Activated CD8-positive, alpha-beta memory T cell treated with anti-CD3 and anti-CD28 coated beads for 36 hours (primary cell): ENCODE measurements around the gene ARL4D. TPM values are rescaled to one million over a fixed set of nuclear protein-coding genes. Genes with fewer than 3 reads are reported as not detected.

Source experiments
- CTCF ChIA-PET: fragments of 350-600 bp; sonication (Branson Sonifier 250); formaldehyde crosslinking; loops from one replicate; lab custom pipeline; 2021; ENCODE audit warnings: antibody characterized with exemption; lab: Charles Lee
- POLR2A ChIA-PET: fragments of 350-600 bp; sonication (Branson Sonifier 250); formaldehyde crosslinking; loops from one replicate; lab custom pipeline; 2021; ENCODE audit warnings: antibody characterized with exemption; lab: Charles Lee
- total RNA-seq, 2 experiments: library from RNA; stranded (reverse); gene quantifications; one replicate each; pipeline ENCODE4 v1.2.3, GENCODE V29; 2021

ARL4D gene
- total RNA-seq, 2 experiments from 2014 or later, result 2.2 to 2.6 TPM

DNA sequence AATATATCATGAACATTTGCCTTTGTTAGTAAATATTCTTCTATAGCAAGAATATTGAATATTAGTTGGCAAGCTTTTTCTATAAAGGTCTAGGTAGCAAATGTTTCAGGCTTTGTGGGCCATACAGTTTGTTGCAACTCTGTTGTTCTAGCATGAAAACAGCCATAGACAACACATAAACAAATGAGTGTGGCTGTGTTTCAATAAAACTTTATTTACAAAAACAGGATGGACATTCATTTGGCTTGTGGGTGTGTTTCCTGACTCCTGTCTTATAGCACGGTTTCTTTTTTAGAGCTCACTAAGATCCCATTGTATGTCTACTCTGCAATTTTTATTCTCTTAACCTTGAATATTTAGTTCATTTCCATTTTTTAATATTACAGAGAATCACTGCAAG is 39.0 kb downstream of the ARL4D start:
- ChIA-PET POLR2A (no interaction called here), CTCF (no interaction called here)

- ChIA-PET CTCF (no interaction called here), POLR2A (interaction anchor here (0.6 kb wide), 1 partner anchor 10 kb away, joined by 3 read pairs; no protein-coding TSS in a partner anchor)
These were observed 39.8 kb downstream of the ARL4D start for GRCh38 chr17:43438626-43439025.

GRCh38 chr17:43439041-43439440 is 40.2 kb downstream of the ARL4D start:
- ChIA-PET POLR2A (interaction anchor here (0.6 kb wide), 1 partner anchor 10 kb away, joined by 3 read pairs; no protein-coding TSS in a partner anchor), CTCF (interaction anchor here (0.5 to 0.7 kb wide), 2 partner anchors 119 to 552 kb away, joined by 3 to 5 read pairs; no protein-coding TSS in a partner anchor)

DNA sequence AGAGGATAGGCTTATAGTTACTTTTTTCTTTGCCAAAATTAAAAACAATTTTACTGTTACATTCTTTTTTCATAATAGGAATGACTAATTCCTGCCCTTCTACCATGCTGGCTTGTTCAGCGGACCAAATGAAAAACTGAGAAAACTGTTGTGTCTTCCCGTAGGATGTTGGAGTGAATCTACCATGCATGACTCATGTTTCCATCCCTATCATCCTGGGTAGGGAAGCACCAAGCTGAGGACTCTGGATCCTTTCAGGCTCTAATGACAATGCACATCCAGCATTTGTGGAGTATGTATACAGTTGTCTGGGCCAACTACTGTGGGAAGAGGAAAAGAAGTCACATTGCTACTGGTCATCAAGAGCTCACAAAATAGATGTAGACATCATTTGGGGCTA is 43.9 kb downstream of the ARL4D start:
- CTCF ChIA-PET, result no interaction called here
- POLR2A ChIA-PET, result no interaction called here

DNA sequence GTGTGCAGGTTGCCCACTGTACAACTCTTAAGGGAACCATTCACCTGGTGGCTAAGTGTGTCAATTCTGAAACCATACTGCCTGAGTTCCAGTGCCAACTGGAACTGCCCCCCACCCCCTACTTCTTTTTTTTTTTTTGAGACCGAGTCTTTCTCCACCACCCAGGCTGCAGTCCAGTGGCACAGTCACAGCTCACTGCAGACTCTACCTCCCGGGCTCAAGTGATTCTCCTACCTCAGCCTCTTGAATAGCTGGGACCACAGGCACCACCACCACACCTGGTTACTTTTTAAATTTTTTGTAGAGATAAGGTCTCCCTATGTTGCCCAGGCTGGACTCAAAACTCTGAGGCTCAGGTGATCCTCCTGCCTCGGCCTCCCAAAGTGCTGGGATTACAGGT is 44.6 kb downstream of the ARL4D start:
- POLR2A ChIA-PET, result no interaction called here
- CTCF ChIA-PET, result no interaction called here

DNA sequence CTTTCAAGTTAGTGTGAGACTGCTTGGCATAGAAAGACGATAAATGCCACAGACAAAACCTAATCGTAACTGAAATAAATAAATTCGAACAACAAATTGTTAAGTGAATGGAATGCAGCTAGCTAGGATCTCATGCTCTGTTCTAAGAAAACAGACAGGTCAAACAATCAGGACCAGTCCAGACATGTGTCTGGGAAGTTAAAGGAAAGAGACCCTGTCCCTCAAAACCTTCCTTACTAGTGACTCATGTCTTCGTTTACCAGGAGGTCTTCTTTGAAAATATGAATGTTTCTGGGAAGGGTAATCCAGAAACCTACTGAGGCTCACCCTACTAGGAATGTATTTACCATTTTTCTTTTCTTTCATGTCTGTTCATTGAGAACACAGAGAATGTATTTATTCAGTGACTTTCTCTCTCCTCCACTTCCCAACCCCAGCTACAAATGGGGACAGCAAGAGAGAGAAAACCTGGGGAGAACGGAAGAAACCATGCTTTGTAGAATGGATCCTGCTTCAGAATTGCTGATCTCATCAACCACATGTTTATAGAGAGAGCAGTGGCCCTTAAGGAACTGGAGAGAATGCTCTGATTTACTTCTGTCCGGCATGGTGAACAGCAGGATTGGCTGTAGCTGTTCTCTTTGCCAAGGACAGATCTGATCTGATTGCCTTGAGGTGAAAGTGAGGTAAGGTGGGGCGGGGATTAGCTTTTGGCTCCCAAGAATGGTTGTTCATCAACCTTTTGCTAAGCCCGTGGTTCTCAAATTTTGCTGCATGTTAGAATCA is 45.6 kb downstream of the ARL4D start:
- ChIA-PET CTCF (no interaction called here), POLR2A (no interaction called here)

DNA sequence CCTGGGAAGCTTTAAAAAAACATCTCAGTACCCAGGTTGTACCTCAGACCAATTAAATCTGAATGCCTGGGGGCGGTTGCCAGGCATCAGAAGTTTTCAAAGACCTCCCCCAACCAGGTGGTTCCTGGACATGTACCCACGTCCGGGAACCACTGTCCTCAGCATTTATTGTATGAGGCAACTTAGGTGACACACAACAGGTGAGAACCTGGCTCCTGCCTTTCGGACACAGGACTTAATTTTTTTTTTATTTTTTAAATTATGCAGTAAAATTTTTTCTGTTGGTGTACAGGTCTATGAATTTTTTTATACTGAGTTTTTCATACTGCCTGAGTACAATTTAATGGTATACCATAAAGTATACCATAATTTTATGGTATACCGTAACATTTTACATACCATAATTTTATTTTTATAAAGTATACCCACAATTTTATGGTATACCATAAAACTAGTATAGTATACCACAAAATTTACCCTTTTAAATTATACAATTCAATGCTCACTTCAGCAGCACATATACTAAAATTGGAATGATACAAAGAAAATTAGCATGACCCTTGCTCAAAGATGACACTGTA is 46.3 kb downstream of the ARL4D start:
- ChIA-PET CTCF (no interaction called here), POLR2A (no interaction called here)

GRCh38 chr17:43446773-43447172 is 48.0 kb downstream of the ARL4D start:
- ChIA-PET CTCF (interaction anchor here (1.7 kb wide), 1 partner anchor 38 kb away, joined by 3 read pairs; the partner anchor contains the start of gene DHX8), POLR2A (no interaction called here)

- ChIA-PET CTCF (no interaction called here), POLR2A (no interaction called here)
These were observed 50.1 kb downstream of the ARL4D start for GRCh38 chr17:43448720-43449469.

DNA sequence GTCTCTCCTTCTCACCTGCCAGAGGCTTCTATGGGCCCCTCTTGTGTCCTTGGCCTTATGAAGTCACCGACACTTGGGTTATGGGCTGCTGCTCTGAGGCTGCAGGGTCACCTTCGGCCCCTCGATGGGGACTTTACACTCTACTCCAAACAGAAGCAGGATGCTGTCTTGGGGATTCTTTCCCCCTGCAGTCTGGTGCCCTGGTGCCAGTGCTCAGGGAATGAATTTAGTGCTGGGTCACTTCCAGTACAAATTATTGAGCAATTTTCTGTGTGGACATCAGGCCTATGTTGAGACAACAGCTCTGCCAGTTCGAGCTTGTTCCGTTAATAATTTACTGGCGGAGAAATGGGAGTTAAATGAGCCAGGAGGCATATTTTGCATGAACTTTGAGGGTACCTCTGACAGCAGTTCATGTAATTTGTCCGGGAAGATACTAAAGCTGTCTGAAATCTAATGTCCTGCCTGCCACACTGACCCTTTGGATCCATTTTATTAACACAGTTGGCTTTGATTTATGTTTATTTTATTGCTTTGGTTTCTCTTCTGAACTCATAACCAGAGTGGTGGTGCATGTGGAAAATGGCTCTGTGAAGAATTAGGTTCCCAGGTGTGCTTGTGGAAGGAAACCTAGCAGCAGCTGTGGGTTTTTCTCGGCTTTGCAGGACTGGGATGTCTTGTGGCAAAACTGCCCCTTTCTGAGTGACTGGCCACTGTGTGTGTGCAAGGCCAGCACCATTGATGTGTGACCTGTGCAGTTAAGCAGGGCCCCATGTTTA is 50.9 kb downstream of the ARL4D start:
- CTCF ChIA-PET, result no interaction called here

More for the DNA sequence above, 50.9 kb downstream of the ARL4D start:
- POLR2A ChIA-PET, result no interaction called here

Other genes with a start within 250 kb of the ARL4D start
- 10 to 100 TPM; 35.5 to 37.0 TPM for gene NBR1, start 227.8 kb upstream of the ARL4D start, total RNA-seq
- 1 to 10 TPM; 8.6 to 9.6 TPM for gene TMEM106A, start 187.1 kb upstream of the ARL4D start, total RNA-seq
- under 1 TPM in 1 of 2 experiments, not detected in 1; 0.31 TPM for gene CCDC200, start 170.4 kb upstream of the ARL4D start, total RNA-seq
- 1,000 to 10,000 TPM; 2,386 to 3,070 TPM for gene RNU2-1, start 165.0 kb upstream of the ARL4D start, total RNA-seq
- 10 to 100 TPM; 53.6 to 55.4 TPM for gene DHX8, start 85.0 kb downstream of the ARL4D start, total RNA-seq
- 10 to 100 TPM in 1 of 2 experiments, 1 to 10 TPM in 1; 9.8 to 10.0 TPM for gene ETV4, start 147.3 kb downstream of the ARL4D start, total RNA-seq